ENCODE results near the gene FRS2.

FRS2 gene

DNA sequence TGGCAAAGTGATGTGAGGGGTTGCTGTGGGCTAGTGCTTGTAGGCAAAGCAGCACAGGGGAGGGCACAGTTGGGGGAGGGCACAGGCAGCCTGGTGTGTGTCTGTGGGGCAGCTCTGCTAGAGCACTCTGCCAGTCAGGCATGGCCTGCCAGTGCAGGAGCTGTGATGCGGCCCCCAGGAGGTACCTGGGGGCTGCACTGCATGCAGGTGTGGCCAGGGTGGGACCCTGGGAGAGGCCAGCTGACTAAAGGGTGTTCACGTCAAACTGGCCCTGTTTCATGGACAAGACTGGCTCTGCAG, 54.1 kb downstream of the FRS2 start:
- Histone ChIP-seq H3K27ac (ENCODE audit: insufficient read depth, low read depth, low read length, poor library complexity, severe bottlenecking) (no peak overlapping the region), H3K9me3 (ENCODE audit: control insufficient read depth, low read length) (peaks cover 5% of the 10 kb centered on the region), H3K4me3 (ENCODE audit: insufficient read depth, low read depth, low read length) (no peak overlapping the region), H3K27me3 (ENCODE audit: control insufficient read depth, insufficient read depth, low read length, poor library complexity, severe bottlenecking) (no peaks in the 10 kb centered on the region), H3K36me3 (ENCODE audit: control insufficient read depth, insufficient read depth, low read length) (no peaks in the 10 kb centered on the region), H3K4me1 (ENCODE audit: control insufficient read depth, insufficient read depth, low read length) (no peaks in the 10 kb centered on the region)
- 93 to 97% methylated on average over 2 of the region's 2 CpGs for WGBS, 2 experiments

DNA sequence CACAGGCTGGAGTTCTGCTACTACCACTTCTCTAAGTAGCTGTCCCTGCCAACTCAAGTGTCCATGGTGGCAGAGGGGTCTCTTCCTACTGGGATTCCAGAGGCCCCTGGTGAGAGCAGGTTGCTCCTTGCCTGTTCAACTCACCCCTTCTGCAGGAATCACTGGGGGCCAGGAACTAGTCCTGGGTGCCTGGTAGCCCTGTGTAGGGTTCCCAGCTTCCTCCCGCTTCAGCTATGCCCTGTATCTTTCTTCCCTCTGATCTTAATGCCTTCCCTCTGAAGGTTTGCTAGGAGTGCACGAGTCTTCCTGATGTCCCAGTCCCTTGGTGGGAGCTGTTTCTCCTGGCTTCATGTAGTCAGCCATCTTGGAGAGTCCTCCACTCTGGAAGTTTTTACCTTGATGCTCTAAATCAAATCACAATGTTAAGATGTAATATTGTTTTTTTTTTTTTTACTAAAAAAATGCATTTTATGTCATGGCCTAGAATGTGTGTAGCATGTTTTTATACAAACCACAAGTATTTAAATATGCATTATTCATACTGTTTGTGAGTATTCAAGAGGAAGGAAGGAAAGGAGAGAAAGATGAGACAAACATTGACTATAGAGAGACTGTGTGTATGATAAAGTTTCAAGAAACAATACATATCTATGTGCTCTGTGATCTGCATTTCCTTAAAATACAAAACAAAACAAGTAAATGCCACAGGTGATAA, 54.7 kb downstream of the FRS2 start:
- Histone ChIP-seq H3K27ac (ENCODE audit: insufficient read depth, low read depth, low read length, poor library complexity, severe bottlenecking) (no peak overlapping the region), H3K36me3 (ENCODE audit: control insufficient read depth, insufficient read depth, low read length) (no peaks in the 10 kb centered on the region), H3K9me3 (ENCODE audit: control insufficient read depth, low read length) (peaks cover 3% of the 10 kb centered on the region), H3K27me3 (ENCODE audit: control insufficient read depth, insufficient read depth, low read length, poor library complexity, severe bottlenecking) (no peaks in the 10 kb centered on the region), H3K4me1 (ENCODE audit: control insufficient read depth, insufficient read depth, low read length) (no peaks in the 10 kb centered on the region), H3K4me3 (ENCODE audit: insufficient read depth, low read depth, low read length) (no peak overlapping the region)
- WGBS, 2 experiments: 97 to 100% methylated on average over 2 of the region's 2 CpGs

DNA sequence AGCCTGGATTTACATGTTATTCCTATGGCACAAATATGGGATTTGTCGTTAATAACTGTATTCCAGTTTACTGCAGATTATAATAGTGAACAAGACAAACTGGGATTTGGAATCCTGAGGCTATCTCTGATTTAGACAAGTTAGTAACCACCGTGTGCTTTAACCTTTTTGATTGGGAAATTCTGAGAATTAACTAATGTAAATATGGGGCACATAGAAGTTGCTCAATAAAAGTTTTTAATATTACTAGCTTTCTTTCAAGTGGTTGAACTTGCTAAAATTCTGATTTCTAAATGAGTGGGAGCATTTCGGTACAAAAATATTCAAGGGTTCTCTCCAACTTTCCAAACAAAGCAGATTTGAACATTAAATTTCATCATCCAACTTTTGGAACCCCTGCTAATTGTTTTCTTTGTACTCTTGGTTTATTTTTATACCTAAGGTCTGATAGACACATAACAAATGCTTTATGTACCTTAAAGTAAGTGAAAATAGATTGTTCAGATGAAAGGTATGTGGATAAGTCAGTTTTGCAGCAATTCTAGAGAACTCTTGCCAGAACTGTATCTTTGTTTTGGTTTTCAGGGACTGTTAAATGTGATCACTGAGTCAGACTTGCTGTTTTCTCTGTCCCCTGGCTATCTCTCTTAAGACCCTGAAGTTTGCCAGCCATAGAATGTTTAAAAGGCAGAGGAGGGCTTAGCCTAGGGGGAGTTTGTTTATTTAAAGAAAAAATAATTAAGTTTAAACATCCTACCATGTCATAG, 57.5 kb downstream of the FRS2 start:
- no peaks in the 10 kb centered on the region for H3K27me3 ChIP-seq (ENCODE audit: control insufficient read depth, insufficient read depth, low read length, poor library complexity, severe bottlenecking)
- H3K36me3 ChIP-seq (ENCODE audit: control insufficient read depth, insufficient read depth, low read length): no peaks in the 10 kb centered on the region
- no peak overlapping the region for H3K4me3 ChIP-seq (ENCODE audit: insufficient read depth, low read depth, low read length)
- H3K4me1 ChIP-seq (ENCODE audit: control insufficient read depth, insufficient read depth, low read length): no peaks in the 10 kb centered on the region
- H3K9me3 ChIP-seq (ENCODE audit: control insufficient read depth, low read length): no peaks in the 10 kb centered on the region
- H3K27ac ChIP-seq (ENCODE audit: insufficient read depth, low read depth, low read length, poor library complexity, severe bottlenecking): no peak overlapping the region
- 95 to 98% methylated on average over 3 of the region's 3 CpGs for WGBS, 2 experiments

DNA sequence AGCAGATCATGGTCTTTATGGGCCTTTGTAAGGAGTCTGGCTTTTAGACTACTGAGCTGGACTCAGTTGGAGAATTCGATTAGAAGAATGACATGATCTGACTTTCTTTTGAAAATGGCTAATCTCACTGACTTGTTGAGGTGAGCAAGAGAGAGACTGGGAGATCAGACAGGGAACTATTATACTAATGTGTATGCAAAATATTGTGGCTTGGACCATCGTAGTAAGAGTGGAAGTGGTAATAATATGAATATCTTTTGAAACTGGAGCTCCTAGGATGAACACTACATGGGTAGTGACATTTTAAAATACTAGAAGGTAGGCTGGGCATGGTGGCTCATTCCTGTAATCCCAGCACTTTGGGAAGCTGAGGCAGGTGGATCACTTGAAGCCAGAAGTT, 58.8 kb downstream of the FRS2 start:
- Histone ChIP-seq H3K9me3 (ENCODE audit: control insufficient read depth, low read length) (no peaks in the 10 kb centered on the region), H3K36me3 (ENCODE audit: control insufficient read depth, insufficient read depth, low read length) (no peaks in the 10 kb centered on the region), H3K27me3 (ENCODE audit: control insufficient read depth, insufficient read depth, low read length, poor library complexity, severe bottlenecking) (no peaks in the 10 kb centered on the region), H3K4me3 (ENCODE audit: insufficient read depth, low read depth, low read length) (no peak overlapping the region), H3K4me1 (ENCODE audit: control insufficient read depth, insufficient read depth, low read length) (peaks cover 4% of the 10 kb centered on the region), H3K27ac (ENCODE audit: insufficient read depth, low read depth, low read length, poor library complexity, severe bottlenecking) (no peak overlapping the region)
- 95 to 97% methylated on average over 2 of the region's 2 CpGs for WGBS, 2 experiments

DNA sequence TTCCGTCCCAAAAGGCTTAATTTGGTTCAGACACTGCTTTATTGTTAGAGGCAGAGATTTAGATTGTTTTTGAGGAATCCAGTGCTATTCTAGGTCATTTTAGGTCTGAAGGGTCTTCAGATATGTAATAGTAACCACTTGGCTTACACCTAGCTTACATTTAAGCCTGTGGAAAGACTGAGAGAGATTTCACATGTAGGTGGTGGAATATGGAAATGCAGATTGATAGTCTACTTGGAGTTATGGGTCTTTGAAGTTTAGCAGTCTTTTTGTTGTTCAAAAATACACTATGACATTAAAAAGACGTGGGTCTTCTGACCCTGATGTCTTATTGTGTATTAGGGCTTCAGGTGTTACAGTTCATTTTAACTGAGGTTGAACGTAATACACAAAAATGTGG, 63.7 kb downstream of the FRS2 start:
- Histone ChIP-seq H3K36me3 (ENCODE audit: control insufficient read depth, insufficient read depth, low read length) (no peaks in the 10 kb centered on the region), H3K4me3 (ENCODE audit: insufficient read depth, low read depth, low read length) (no peak overlapping the region), H3K27ac (ENCODE audit: insufficient read depth, low read depth, low read length, poor library complexity, severe bottlenecking) (peak overlapping the region; percentile 91), H3K4me1 (ENCODE audit: control insufficient read depth, insufficient read depth, low read length) (peaks cover 8% of the 10 kb centered on the region), H3K27me3 (ENCODE audit: control insufficient read depth, insufficient read depth, low read length, poor library complexity, severe bottlenecking) (no peaks in the 10 kb centered on the region), H3K9me3 (ENCODE audit: control insufficient read depth, low read length) (no peaks in the 10 kb centered on the region)
- 75 to 93% methylated on average over 3 of the region's 3 CpGs for WGBS, 2 experiments

DNA sequence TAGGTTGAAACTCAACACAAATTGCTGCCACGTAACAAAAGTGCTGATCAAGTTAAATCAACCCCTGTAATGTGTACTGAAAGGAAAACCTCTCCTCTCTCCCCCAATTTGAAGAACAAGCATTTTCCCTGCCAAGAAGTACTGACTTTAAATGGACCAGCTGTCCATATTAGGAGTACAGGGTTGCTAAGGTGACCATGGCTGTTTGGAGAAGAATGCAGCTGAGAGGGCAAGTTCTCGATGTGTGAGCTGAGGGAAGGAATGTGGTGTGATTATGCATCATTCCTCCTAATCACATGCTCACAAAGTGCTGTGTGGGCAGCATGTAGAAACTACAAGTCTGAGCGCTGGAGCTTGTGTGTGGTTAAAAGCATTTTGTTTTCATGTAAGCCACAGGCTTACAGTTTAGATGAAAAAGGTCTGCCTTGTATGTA, 64.2 kb downstream of the FRS2 start:
- H3K4me1 ChIP-seq (ENCODE audit: control insufficient read depth, insufficient read depth, low read length): peaks cover 8% of the 10 kb centered on the region
- H3K27me3 ChIP-seq (ENCODE audit: control insufficient read depth, insufficient read depth, low read length, poor library complexity, severe bottlenecking): no peaks in the 10 kb centered on the region
- no peak overlapping the region for H3K4me3 ChIP-seq (ENCODE audit: insufficient read depth, low read depth, low read length)
- no peaks in the 10 kb centered on the region for H3K36me3 ChIP-seq (ENCODE audit: control insufficient read depth, insufficient read depth, low read length)
- 24 to 49% methylated on average over 3 of the region's 3 CpGs for WGBS, 2 experiments
- peak overlapping the region; percentile 91 for H3K27ac ChIP-seq (ENCODE audit: insufficient read depth, low read depth, low read length, poor library complexity, severe bottlenecking)
- H3K9me3 ChIP-seq (ENCODE audit: control insufficient read depth, low read length): no peaks in the 10 kb centered on the region

DNA sequence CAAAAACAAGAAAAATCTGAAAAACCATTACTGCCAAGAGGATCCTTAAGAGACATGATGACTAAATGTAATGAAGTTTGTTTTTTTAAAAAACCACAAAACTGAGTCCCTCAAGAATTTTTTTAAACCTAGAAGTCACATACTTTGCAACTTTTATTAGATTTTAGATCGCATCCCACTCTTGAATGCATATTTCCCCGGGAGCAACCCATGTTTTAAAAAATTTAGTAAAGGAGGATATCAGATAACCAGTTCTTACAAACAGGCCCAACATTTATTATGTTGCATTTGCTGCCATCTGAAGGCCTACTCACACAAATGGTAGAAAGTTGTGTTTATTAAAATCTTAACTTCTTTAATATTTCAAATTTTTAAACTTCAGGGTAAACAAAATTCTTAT, 70.8 kb downstream of the FRS2 start:
- no peak overlapping the region for H3K4me3 ChIP-seq (ENCODE audit: insufficient read depth, low read depth, low read length)
- peaks cover 6% of the 10 kb centered on the region for H3K36me3 ChIP-seq (ENCODE audit: control insufficient read depth, insufficient read depth, low read length)
- 100% methylated on average over 1 to 2 of the region's 2 CpGs for WGBS, 2 experiments
- no peaks in the 10 kb centered on the region for H3K27me3 ChIP-seq (ENCODE audit: control insufficient read depth, insufficient read depth, low read length, poor library complexity, severe bottlenecking)
- H3K4me1 ChIP-seq (ENCODE audit: control insufficient read depth, insufficient read depth, low read length): no peaks in the 10 kb centered on the region
- no peak overlapping the region for H3K27ac ChIP-seq (ENCODE audit: insufficient read depth, low read depth, low read length, poor library complexity, severe bottlenecking)
- H3K9me3 ChIP-seq (ENCODE audit: control insufficient read depth, low read length): no peaks in the 10 kb centered on the region

DNA sequence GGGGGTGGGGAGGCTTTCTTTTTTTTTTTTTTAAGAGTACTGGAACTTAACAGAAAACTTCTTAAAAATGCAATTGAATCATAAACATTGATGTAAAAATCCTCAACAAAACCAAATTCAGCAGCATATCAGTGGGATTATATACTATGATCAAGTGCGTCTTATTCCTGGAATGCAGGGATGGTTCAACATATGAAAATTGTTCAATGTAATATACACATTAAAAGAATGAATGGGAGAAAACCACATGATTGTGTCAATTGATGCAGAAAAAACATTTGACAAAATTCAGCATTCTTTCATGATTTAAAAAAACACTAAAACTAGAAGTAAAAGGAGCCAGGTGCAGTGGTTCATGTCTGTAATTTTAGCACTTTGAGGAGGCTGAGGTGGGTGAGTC, 73.9 kb downstream of the FRS2 start:
- H3K27ac ChIP-seq (ENCODE audit: insufficient read depth, low read depth, low read length, poor library complexity, severe bottlenecking): no peak overlapping the region
- H3K36me3 ChIP-seq (ENCODE audit: control insufficient read depth, insufficient read depth, low read length): peaks cover 6% of the 10 kb centered on the region
- 100% methylated on average over 1 of the region's 1 CpG; no CpG with 5 or more reads in 1 of the 2 experiments for WGBS, 2 experiments
- H3K4me3 ChIP-seq (ENCODE audit: insufficient read depth, low read depth, low read length): no peak overlapping the region
- no peaks in the 10 kb centered on the region for H3K27me3 ChIP-seq (ENCODE audit: control insufficient read depth, insufficient read depth, low read length, poor library complexity, severe bottlenecking)
- H3K4me1 ChIP-seq (ENCODE audit: control insufficient read depth, insufficient read depth, low read length): no peaks in the 10 kb centered on the region
- no peaks in the 10 kb centered on the region for H3K9me3 ChIP-seq (ENCODE audit: control insufficient read depth, low read length)

DNA sequence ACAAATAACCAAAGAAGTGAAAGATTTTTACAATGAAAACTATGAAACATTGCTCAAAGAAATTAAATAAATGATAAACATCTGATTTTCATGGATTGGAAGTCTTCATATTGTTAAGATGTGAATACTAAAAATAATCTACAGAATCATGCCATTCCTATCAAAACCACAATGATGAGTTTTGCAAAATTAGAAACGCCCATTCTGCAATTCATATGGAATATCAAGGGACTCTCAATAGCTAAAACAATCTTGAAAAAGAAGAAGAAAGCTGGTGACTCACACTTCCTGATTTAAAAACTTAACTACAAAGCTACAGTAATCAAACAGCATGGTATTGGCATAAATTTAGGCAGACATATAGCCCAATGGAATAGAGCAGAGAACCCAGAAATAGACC, 74.9 kb downstream of the FRS2 start:
- Histone ChIP-seq H3K36me3 (ENCODE audit: control insufficient read depth, insufficient read depth, low read length) (peaks cover 6% of the 10 kb centered on the region), H3K27me3 (ENCODE audit: control insufficient read depth, insufficient read depth, low read length, poor library complexity, severe bottlenecking) (no peaks in the 10 kb centered on the region), H3K4me1 (ENCODE audit: control insufficient read depth, insufficient read depth, low read length) (no peaks in the 10 kb centered on the region), H3K4me3 (ENCODE audit: insufficient read depth, low read depth, low read length) (no peak overlapping the region), H3K27ac (ENCODE audit: insufficient read depth, low read depth, low read length, poor library complexity, severe bottlenecking) (no peak overlapping the region), H3K9me3 (ENCODE audit: control insufficient read depth, low read length) (no peaks in the 10 kb centered on the region)
- 79 to 95% methylated on average over 1 of the region's 1 CpG for WGBS, 2 experiments

DNA sequence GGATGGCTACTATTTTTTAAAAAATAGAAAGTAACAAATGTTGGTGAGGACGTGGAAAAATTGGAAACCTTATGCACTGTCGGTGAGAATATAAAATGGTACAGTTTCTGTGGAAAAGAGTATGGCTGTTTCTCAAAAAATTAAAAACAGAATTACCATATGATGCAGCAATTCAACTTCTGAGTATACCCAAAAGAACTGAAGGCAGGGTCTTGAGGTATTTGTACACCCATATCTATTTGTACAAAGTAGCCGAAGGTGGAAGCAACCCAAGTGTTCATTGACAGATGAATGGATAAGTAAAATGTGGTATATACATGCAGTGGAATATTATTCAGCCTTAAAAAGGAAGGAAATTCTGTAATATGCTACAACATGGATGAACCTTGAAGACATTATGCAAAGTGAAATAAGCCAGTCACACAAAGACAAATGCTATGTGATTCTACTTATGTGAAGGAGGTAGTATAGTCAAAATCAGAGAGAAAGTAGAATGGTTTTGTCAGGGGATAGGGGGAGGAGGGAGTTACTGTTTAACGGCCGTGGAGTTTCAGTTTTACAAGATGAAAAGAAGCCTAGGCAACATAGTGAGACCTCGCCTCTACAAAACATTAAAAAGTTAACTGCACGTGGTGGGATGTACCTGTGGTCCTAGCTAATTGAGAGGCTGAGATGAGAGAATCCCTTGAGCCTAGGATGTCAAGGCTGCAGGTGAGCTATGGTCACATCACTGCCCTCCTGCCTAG, 76.7 kb downstream of the FRS2 start:
- 81 to 86% methylated on average over 7 of the region's 7 CpGs for WGBS, 2 experiments
- H3K36me3 ChIP-seq (ENCODE audit: control insufficient read depth, insufficient read depth, low read length): peaks cover 6% of the 10 kb centered on the region
- H3K4me1 ChIP-seq (ENCODE audit: control insufficient read depth, insufficient read depth, low read length): no peaks in the 10 kb centered on the region
- no peak overlapping the region for H3K27ac ChIP-seq (ENCODE audit: insufficient read depth, low read depth, low read length, poor library complexity, severe bottlenecking)
- no peak overlapping the region for H3K4me3 ChIP-seq (ENCODE audit: insufficient read depth, low read depth, low read length)
- no peaks in the 10 kb centered on the region for H3K27me3 ChIP-seq (ENCODE audit: control insufficient read depth, insufficient read depth, low read length, poor library complexity, severe bottlenecking)
- H3K9me3 ChIP-seq (ENCODE audit: control insufficient read depth, low read length): no peaks in the 10 kb centered on the region

Measured in ectodermal cell (in vitro differentiated cells).